ENCODE results near the gene RSPH4A. TPM values are rescaled to one million over a fixed set of nuclear protein-coding genes. Genes with fewer than 3 reads are reported as not detected.
A peak's percentile ranks its signal among the peaks of the same experiment; 100 is the strongest.

The RSPH4A gene
- 0.52 TPM for total RNA-seq

DNA sequence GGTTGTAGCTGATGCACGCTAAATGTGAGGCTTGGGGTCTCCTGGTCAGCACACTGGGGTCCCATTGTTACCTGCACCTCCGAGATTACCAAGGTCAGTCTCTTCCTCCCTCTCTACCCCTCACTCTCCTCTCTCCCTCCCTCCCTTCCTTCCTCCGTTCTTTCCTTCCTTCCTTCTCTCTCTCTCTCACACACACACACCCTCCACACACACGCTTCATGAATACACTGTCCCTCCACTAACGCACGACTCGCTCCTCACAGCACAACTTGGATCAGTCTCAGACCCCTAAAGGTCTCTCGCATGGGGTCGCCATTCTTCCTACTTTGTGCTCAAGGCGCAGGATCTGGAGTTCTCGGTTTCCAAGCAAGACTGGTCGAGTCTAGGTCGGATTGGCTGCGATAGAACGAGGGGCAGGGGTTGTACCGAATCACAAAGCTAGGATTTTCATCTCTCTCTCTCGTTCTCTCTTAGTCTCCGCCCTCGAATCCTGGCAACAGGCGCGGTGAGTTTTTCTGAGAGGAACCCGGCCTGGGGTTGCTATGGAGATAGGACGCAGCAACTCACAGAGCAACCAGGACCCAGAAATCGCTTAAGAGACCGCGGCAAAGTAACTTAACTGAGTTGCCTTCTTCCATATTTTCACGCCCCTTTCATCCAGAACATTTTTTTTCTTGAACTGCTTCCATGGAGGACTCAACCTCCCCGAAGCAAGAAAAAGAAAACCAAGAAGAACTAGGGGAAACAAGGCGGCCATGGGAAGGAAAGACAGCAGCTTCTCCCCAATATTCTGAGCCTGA, at the start of gene RSPH4A:
TSS of gene RSPH4A (plus strand) at position 543 of the 800 bp plus-strand sequence. CDS start at position 688, 145 bp downstream.
- Histone ChIP-seq H3K9me3 (ENCODE audit: control insufficient read depth in 3 of 3, low read length in 3 of 3) (no peaks in the 10 kb centered on the region), H3K27ac (ENCODE audit: low read depth, low read length) (peak within 1 kb of the TSS; percentile 17), H3K27me3 (ENCODE audit: control insufficient read depth in 3 of 3, insufficient read depth in 3 of 3, low read length in 3 of 3) (no peaks in the 10 kb centered on the region), H3K4me1 (ENCODE audit: control insufficient read depth in 3 of 3, insufficient read depth in 3 of 3, low read length in 3 of 3) (peaks cover 6 to 8% (median 6%) of the 10 kb centered on the region in 3 donors), H3K36me3 (ENCODE audit: control insufficient read depth in 3 of 3, insufficient read depth in 3 of 3, low read length in 3 of 3) (no peaks in the 10 kb centered on the region), H3K4me3 (ENCODE audit: low read length in 3 of 3) (peak within 1 kb of the TSS; percentile 81 to 89 (median 88)), H3K9ac (ENCODE audit: low read depth in 1 of 3, low read length in 3 of 3) (peak within 1 kb of the TSS; percentile 66 to 80 (median 80))

GRCh38 chr6:116568111-116568510, 48.2 kb upstream of the RSPH4A start:
- H3K27me3 ChIP-seq (ENCODE audit: control insufficient read depth in 3 of 3, insufficient read depth in 3 of 3, low read length in 3 of 3), result no peaks in the 10 kb centered on the region
- no peak overlapping the region for H3K4me3 ChIP-seq (ENCODE audit: low read length in 3 of 3)
- no peaks in the 10 kb centered on the region for H3K36me3 ChIP-seq (ENCODE audit: control insufficient read depth in 3 of 3, insufficient read depth in 3 of 3, low read length in 3 of 3)
- peaks cover 16 to 23% (median 21%) of the 10 kb centered on the region in 3 donors for H3K4me1 ChIP-seq (ENCODE audit: control insufficient read depth in 3 of 3, insufficient read depth in 3 of 3, low read length in 3 of 3)
- no peak overlapping the region for H3K27ac ChIP-seq (ENCODE audit: low read depth, low read length)
- H3K9ac ChIP-seq (ENCODE audit: low read depth in 1 of 3, low read length in 3 of 3), result no peak overlapping the region
- no peaks in the 10 kb centered on the region for H3K9me3 ChIP-seq (ENCODE audit: control insufficient read depth in 3 of 3, low read length in 3 of 3)

DNA sequence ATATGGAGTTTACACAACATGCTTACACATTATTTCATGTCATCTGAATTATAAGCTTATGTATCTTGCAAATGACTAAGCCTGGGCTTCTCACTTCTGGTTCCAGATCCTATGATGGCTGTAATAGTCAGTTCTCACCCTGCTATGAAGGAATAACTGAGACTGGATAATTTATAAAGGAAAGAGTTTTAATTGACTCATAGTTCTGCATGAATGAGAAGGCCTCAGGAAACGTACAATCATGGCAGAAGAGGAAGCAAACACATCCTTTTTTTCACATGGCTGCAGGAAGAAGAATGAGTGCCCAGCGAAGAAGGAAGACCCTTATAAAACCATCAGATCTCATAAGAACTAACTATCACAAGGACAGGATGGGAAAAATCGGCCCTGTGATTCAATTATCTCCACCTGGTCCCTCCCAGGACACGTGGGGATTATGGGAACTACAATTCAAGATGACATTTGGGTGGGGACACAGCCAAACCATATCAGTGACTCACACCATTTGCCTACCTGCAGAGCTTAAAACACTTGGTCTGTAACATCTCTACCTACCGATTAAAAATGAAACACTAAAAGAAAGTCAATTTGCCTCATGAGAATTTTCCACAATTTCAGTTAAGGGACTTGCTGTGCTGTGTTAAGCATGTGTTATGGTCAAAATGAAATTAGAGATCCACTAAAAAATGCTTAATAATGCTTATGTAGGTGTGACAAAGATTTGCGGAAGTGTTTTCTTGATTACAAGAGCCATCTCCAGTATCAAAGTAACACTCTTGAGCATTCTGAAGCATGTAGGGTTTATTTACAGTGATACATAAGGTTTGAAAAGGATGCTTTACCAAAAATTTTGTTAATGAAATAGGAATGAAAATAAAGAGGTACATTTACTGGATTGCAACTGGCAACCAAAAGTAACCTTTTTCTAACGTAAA, 47.2 kb upstream of the RSPH4A start:
- Histone ChIP-seq H3K9me3 (ENCODE audit: control insufficient read depth in 3 of 3, low read length in 3 of 3) (no peaks in the 10 kb centered on the region), H3K36me3 (ENCODE audit: control insufficient read depth in 3 of 3, insufficient read depth in 3 of 3, low read length in 3 of 3) (no peaks in the 10 kb centered on the region), H3K9ac (ENCODE audit: low read depth in 1 of 3, low read length in 3 of 3) (no peak overlapping the region), H3K4me3 (ENCODE audit: low read length in 3 of 3) (no peak overlapping the region), H3K27me3 (ENCODE audit: control insufficient read depth in 3 of 3, insufficient read depth in 3 of 3, low read length in 3 of 3) (no peaks in the 10 kb centered on the region), H3K27ac (ENCODE audit: low read depth, low read length) (no peak overlapping the region), H3K4me1 (ENCODE audit: control insufficient read depth in 3 of 3, insufficient read depth in 3 of 3, low read length in 3 of 3) (peaks cover 16 to 29% (median 23%) of the 10 kb centered on the region in 3 donors)

- Histone ChIP-seq H3K27me3 (ENCODE audit: control insufficient read depth in 3 of 3, insufficient read depth in 3 of 3, low read length in 3 of 3) (no peaks in the 10 kb centered on the region), H3K4me1 (ENCODE audit: control insufficient read depth in 3 of 3, insufficient read depth in 3 of 3, low read length in 3 of 3) (peaks cover 13 to 26% (median 15%) of the 10 kb centered on the region in 3 donors), H3K27ac (ENCODE audit: low read depth, low read length) (peak within 1 kb of the TSS; percentile 88)
These were observed 45.2 kb upstream of the RSPH4A start, which contains the start of gene RWDD1 for GRCh38 chr6:116570856-116571682. TSS of gene RWDD1 (plus strand) at chr6:116571504. CDS start at chr6:116571583, 79 bp downstream.

GRCh38 chr6:116571683-116572000, 44.6 kb upstream of the RSPH4A start:
- H3K27ac ChIP-seq (ENCODE audit: low read depth, low read length), result peak overlapping the region; percentile 88
- H3K9me3 ChIP-seq (ENCODE audit: control insufficient read depth in 3 of 3, low read length in 3 of 3), result no peaks in the 10 kb centered on the region
- no peaks in the 10 kb centered on the region for H3K27me3 ChIP-seq (ENCODE audit: control insufficient read depth in 3 of 3, insufficient read depth in 3 of 3, low read length in 3 of 3)
- H3K4me1 ChIP-seq (ENCODE audit: control insufficient read depth in 3 of 3, insufficient read depth in 3 of 3, low read length in 3 of 3), result peaks cover 13 to 26% (median 15%) of the 10 kb centered on the region in 3 donors
- peak overlapping the region; percentile 91 to 96 (median 95) for H3K9ac ChIP-seq (ENCODE audit: low read depth in 1 of 3, low read length in 3 of 3)
- H3K4me3 ChIP-seq (ENCODE audit: low read length in 3 of 3), result peak overlapping the region; percentile 88 to 93 (median 90)
- peaks cover 0 to under 1% (median 0%) of the 10 kb centered on the region in 3 donors for H3K36me3 ChIP-seq (ENCODE audit: control insufficient read depth in 3 of 3, insufficient read depth in 3 of 3, low read length in 3 of 3)

More at GRCh38 chr6:116570856-116571682, 45.2 kb upstream of the RSPH4A start, which contains the start of gene RWDD1:
- Histone ChIP-seq H3K9ac (ENCODE audit: low read depth in 1 of 3, low read length in 3 of 3) (peak within 1 kb of the TSS; percentile 93 to 96 (median 95)), H3K9me3 (ENCODE audit: control insufficient read depth in 3 of 3, low read length in 3 of 3) (no peaks in the 10 kb centered on the region), H3K36me3 (ENCODE audit: control insufficient read depth in 3 of 3, insufficient read depth in 3 of 3, low read length in 3 of 3) (no peaks in the 10 kb centered on the region), H3K4me3 (ENCODE audit: low read length in 3 of 3) (peak within 1 kb of the TSS; percentile 93 to 99 (median 96))

DNA sequence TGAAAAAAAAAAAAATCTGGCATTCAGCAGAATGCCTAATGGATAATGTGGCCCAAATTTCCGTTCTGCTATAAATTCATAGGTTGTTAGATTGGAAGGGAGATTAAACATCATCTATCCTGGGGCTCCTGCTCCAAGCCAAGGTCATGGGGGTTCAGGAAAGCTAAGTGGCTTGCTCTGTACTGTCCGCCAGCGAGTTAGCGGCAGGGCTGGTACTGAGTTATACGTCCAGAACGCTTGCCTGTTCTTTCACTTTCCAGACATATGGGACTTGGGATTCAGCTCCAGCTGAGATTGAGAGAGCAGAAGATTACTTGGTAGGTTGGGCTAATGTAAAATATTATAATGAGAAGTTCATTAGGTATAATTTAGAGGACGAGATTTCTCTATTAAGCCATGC, 44.1 kb upstream of the RSPH4A start:
- Histone ChIP-seq H3K9me3 (ENCODE audit: control insufficient read depth in 3 of 3, low read length in 3 of 3) (no peaks in the 10 kb centered on the region), H3K36me3 (ENCODE audit: control insufficient read depth in 3 of 3, insufficient read depth in 3 of 3, low read length in 3 of 3) (peaks cover 0 to 5% (median 0%) of the 10 kb centered on the region in 3 donors), H3K4me3 (ENCODE audit: low read length in 3 of 3) (peak overlapping the region; percentile 88 to 93 (median 90)), H3K27me3 (ENCODE audit: control insufficient read depth in 3 of 3, insufficient read depth in 3 of 3, low read length in 3 of 3) (no peaks in the 10 kb centered on the region), H3K4me1 (ENCODE audit: control insufficient read depth in 3 of 3, insufficient read depth in 3 of 3, low read length in 3 of 3) (peaks cover 13 to 26% (median 15%) of the 10 kb centered on the region in 3 donors), H3K27ac (ENCODE audit: low read depth, low read length) (peak overlapping the region; percentile 88), H3K9ac (ENCODE audit: low read depth in 1 of 3, low read length in 3 of 3) (peak overlapping the region; percentile 91 to 96 (median 95))

- peaks cover 9 to 20% (median 14%) of the 10 kb centered on the region in 3 donors for H3K4me1 ChIP-seq (ENCODE audit: control insufficient read depth in 3 of 3, insufficient read depth in 3 of 3, low read length in 3 of 3)
These were observed 41.1 kb upstream of the RSPH4A start for GRCh38 chr6:116575227-116575626.

DNA sequence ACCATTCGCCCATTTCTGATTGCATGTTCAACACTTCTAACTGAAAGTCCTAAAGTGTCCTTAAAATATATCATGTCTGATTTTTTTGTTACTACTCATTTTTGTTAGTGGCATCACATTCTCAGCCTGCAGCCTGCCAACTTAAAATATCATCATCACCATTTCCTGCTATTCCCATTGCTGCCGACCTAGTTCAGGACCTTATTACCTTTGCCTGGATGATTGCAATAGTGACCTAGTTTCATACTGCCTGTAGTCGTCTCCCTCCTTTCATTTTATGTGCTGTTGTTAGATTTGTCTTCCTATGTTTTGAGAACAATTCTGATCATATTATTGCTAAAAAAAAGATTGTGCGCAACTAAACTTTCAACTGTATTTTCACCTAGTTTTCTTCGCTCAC, 38.8 kb upstream of the RSPH4A start:
- no peaks in the 10 kb centered on the region for H3K9me3 ChIP-seq (ENCODE audit: control insufficient read depth in 3 of 3, low read length in 3 of 3)
- no peaks in the 10 kb centered on the region for H3K27me3 ChIP-seq (ENCODE audit: control insufficient read depth in 3 of 3, insufficient read depth in 3 of 3, low read length in 3 of 3)
- H3K36me3 ChIP-seq (ENCODE audit: control insufficient read depth in 3 of 3, insufficient read depth in 3 of 3, low read length in 3 of 3), result peaks cover 0 to 10% (median 7%) of the 10 kb centered on the region in 3 donors
- H3K4me1 ChIP-seq (ENCODE audit: control insufficient read depth in 3 of 3, insufficient read depth in 3 of 3, low read length in 3 of 3), result peaks cover 5 to 13% (median 8%) of the 10 kb centered on the region in 3 donors
- H3K4me3 ChIP-seq (ENCODE audit: low read length in 3 of 3), result no peak overlapping the region
- no peak overlapping the region for H3K9ac ChIP-seq (ENCODE audit: low read depth in 1 of 3, low read length in 3 of 3)
- H3K27ac ChIP-seq (ENCODE audit: low read depth, low read length), result no peak overlapping the region

More at GRCh38 chr6:116575227-116575626, 41.1 kb upstream of the RSPH4A start:
- H3K9ac ChIP-seq (ENCODE audit: low read depth in 1 of 3, low read length in 3 of 3), result no peak overlapping the region
- H3K27ac ChIP-seq (ENCODE audit: low read depth, low read length), result no peak overlapping the region
- no peak overlapping the region for H3K4me3 ChIP-seq (ENCODE audit: low read length in 3 of 3)
- H3K36me3 ChIP-seq (ENCODE audit: control insufficient read depth in 3 of 3, insufficient read depth in 3 of 3, low read length in 3 of 3), result peaks cover 0 to 10% (median 0%) of the 10 kb centered on the region in 3 donors
- no peaks in the 10 kb centered on the region for H3K9me3 ChIP-seq (ENCODE audit: control insufficient read depth in 3 of 3, low read length in 3 of 3)
- H3K27me3 ChIP-seq (ENCODE audit: control insufficient read depth in 3 of 3, insufficient read depth in 3 of 3, low read length in 3 of 3), result no peaks in the 10 kb centered on the region

DNA sequence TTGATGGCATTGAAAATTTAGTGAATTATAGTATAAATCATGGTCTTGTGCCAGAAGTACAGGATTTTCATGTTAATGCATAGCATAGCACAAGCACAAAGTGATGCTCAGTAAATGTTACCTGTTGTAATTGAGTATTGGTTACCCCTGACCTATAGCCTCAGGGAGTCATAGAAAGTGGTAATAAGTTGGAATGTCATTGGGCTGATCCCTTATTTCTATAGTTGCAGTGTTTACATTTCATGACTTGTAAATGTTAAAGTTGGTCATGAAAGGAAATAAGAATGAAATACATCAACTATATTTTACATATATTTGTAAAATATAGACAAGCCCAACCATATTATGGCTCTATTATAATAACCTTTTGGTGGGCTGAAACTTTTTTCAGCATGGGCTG, 37.9 kb upstream of the RSPH4A start:
- Histone ChIP-seq H3K4me3 (ENCODE audit: low read length in 3 of 3) (no peak overlapping the region), H3K27me3 (ENCODE audit: control insufficient read depth in 3 of 3, insufficient read depth in 3 of 3, low read length in 3 of 3) (no peaks in the 10 kb centered on the region), H3K9me3 (ENCODE audit: control insufficient read depth in 3 of 3, low read length in 3 of 3) (no peaks in the 10 kb centered on the region), H3K36me3 (ENCODE audit: control insufficient read depth in 3 of 3, insufficient read depth in 3 of 3, low read length in 3 of 3) (peaks cover 0 to 12% (median 7%) of the 10 kb centered on the region in 3 donors), H3K27ac (ENCODE audit: low read depth, low read length) (no peak overlapping the region), H3K4me1 (ENCODE audit: control insufficient read depth in 3 of 3, insufficient read depth in 3 of 3, low read length in 3 of 3) (peaks cover 0 to 6% (median 4%) of the 10 kb centered on the region in 3 donors), H3K9ac (ENCODE audit: low read depth in 1 of 3, low read length in 3 of 3) (no peak overlapping the region)

Data from skeletal muscle tissue (tissue), 4 donors.